Panc1 (cell line): Measurements from ENCODE around the gene ABHD12.

ENCODE experiments used
- POLR2AphosphoS5 ChIP-seq: IDR thresholded peaks from 2 replicates; pipeline ENCODE4 v1.6.1; 2012; ENCODE audit warnings: mild to moderate bottlenecking, low read depth, low read length, moderate library complexity
- TF ChIP-seq, protein P1 (sequence below): fragments of 450-650 bp; IDR thresholded peaks from 2 replicates; pipeline ENCODE4 v1.5.1; 2017; ENCODE audit warnings: mild to moderate bottlenecking

DNA sequence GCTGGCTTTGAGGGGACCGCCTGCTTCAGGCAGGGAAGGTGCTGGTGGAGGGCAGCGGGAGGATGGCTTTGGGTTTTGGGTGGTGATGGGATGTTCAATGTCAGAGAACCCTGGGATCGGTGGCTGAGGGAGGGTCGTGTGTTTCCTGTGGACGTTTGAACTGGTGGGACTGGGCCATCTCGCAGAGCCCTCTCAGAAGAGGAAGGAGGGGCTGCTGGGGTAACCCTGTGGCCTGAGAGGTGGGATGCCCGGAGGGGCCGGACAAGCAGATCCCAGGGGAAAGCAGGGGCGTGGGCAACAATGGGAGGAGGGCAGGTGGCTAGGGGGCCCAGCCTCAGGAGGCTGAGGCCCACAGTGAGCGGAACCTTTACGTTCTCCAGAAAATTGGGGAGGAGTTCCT lies 107.8 kb downstream of the ABHD12 start:
- TF ChIP-seq POLR2AphosphoS5 = no peak
- TF ChIP-seq, protein P1, sequence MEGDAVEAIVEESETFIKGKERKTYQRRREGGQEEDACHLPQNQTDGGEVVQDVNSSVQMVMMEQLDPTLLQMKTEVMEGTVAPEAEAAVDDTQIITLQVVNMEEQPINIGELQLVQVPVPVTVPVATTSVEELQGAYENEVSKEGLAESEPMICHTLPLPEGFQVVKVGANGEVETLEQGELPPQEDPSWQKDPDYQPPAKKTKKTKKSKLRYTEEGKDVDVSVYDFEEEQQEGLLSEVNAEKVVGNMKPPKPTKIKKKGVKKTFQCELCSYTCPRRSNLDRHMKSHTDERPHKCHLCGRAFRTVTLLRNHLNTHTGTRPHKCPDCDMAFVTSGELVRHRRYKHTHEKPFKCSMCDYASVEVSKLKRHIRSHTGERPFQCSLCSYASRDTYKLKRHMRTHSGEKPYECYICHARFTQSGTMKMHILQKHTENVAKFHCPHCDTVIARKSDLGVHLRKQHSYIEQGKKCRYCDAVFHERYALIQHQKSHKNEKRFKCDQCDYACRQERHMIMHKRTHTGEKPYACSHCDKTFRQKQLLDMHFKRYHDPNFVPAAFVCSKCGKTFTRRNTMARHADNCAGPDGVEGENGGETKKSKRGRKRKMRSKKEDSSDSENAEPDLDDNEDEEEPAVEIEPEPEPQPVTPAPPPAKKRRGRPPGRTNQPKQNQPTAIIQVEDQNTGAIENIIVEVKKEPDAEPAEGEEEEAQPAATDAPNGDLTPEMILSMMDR = no peak
